Activated CD4-positive, alpha-beta T cell treated with anti-CD3 and anti-CD28 coated beads, Interleukin-2, amount 10 ng/mL, durations not matched to agents 7 days and 5 days (primary cell): ENCODE results near the gene STK38. TPM values are rescaled to one million over a fixed set of nuclear protein-coding genes. Genes with fewer than 3 reads are reported as not detected.

Experiments
- CTCF ChIA-PET: fragments of 350-600 bp; sonication (Branson Sonifier 250); formaldehyde crosslinking; loops from one replicate; lab custom pipeline; 2021; ENCODE audit warnings: antibody characterized with exemption; lab: Charles Lee
- POLR2A ChIA-PET: fragments of 350-600 bp; sonication (Branson Sonifier 250); formaldehyde crosslinking; loops from one replicate; lab custom pipeline; 2021; ENCODE audit warnings: antibody characterized with exemption; lab: Charles Lee
- DNase-seq: peaks from one replicate; pipeline ENCODE4 v3.0.0-alpha.2; 2020
- H3K27ac Mint-ChIP-seq: one replicate; pipeline ENCODE4 v1.8.0; 2021; ENCODE audit warnings: mild to moderate bottlenecking, moderate library complexity, mixed read lengths
- H3K27me3 Mint-ChIP-seq: one replicate; pipeline ENCODE4 v1.8.0; 2021; ENCODE audit warnings: mixed read lengths
- H3K36me3 Mint-ChIP-seq: one replicate; pipeline ENCODE4 v1.8.0; 2021; ENCODE audit warnings: low read depth, mixed read lengths
- H3K4me1 Mint-ChIP-seq: one replicate; pipeline ENCODE4 v1.8.0; 2021; ENCODE audit warnings: mixed read lengths
- H3K4me3 Mint-ChIP-seq: one replicate; pipeline ENCODE4 v1.8.0; 2021; ENCODE audit warnings: mild to moderate bottlenecking, moderate library complexity, mixed read lengths
- H3K9me3 Mint-ChIP-seq: one replicate; pipeline ENCODE4 v1.8.0; 2021; ENCODE audit warnings: mixed read lengths
- total RNA-seq, 2 experiments: library from RNA; stranded (reverse); gene quantifications; one replicate each; pipeline ENCODE4 v1.2.3, GENCODE V29; 2021

STK38 gene
- total RNA-seq, 2 experiments from 2014 or later = 99.1 to 114 TPM

DNA sequence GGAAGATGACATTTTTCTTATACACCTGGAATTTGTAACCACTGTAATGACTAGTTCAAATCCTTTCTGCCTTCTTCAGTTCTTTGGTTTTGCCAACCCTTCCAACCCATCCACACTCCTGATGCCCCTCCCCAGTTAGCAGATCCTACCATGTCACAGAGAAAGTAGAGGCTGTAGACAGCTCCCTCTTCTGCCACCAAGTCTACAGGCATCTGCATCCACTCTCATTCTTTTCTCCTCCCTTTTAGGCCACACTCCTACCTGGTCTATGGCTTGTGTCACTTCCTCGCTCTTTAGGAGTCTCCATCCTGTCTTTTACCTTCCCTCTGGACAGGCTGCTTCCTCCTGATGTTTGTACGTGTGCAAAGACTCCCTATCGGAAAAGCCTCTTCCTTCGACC, 13.5 kb upstream of the STK38 start:
- no peak for DNase-seq
- no peak overlapping the region for H3K27ac Mint-ChIP-seq
- H3K9me3 Mint-ChIP-seq = no peaks in the 10 kb centered on the region
- H3K4me1 Mint-ChIP-seq = no peaks in the 10 kb centered on the region
- POLR2A ChIA-PET = interaction anchor here (0.6 kb wide), 1 partner anchor 127 kb away, joined by 5 read pairs; no protein-coding TSS in a partner anchor
- H3K36me3 Mint-ChIP-seq = no peaks in the 10 kb centered on the region
- H3K4me3 Mint-ChIP-seq = no peak overlapping the region
- H3K27me3 Mint-ChIP-seq = peaks cover 10% of the 10 kb centered on the region
- CTCF ChIA-PET = no interaction called here

DNA sequence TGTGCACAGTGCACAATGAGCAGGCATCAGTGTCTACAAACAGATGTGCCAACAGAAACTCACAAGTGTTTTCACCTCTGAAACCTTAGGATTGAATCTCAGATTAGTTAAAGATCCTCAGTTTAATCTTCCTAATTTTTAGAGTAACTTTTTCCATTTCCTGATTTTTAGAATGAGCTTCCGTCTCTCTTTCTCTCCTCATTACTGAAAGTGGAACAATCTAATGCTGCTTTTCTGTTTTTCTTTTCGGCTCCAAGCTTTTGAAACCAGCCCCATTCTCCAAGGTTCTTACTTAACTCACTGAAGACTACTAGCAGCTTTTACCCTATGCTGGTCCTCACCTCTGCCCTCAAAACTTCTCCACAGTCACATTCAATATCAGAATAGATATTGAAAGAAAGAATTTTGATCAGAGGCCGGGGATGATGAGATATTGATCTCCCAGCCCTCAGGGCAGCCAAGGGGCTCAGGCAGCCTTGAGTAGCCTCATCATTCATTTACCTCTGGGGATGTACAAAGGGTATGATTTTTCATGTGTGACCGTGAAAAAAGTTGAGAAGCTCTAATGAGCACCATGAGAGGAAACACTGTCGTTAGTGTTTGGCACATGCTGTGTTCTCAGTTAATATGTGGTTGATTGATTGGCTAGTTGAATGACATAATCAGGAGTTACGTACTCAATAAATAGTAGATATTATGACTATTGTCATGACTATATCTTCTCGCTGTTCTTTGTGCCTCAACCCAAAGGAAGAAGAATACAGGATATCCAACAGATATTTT, 11.9 kb upstream of the STK38 start:
- CTCF ChIA-PET = no interaction called here
- Mint-ChIP-seq H3K4me1 (no peaks in the 10 kb centered on the region), H3K27me3 (peaks cover 10% of the 10 kb centered on the region), H3K36me3 (no peaks in the 10 kb centered on the region), H3K9me3 (no peaks in the 10 kb centered on the region), H3K27ac (no peak overlapping the region), H3K4me3 (no peak overlapping the region)
- DNase-seq = no peak
- POLR2A ChIA-PET = no interaction called here

- Mint-ChIP-seq H3K27ac (no peak overlapping the region), H3K4me1 (peaks cover 2% of the 10 kb centered on the region), H3K36me3 (peaks cover 2% of the 10 kb centered on the region), H3K27me3 (peaks cover 3% of the 10 kb centered on the region), H3K9me3 (no peaks in the 10 kb centered on the region), H3K4me3 (no peak overlapping the region)
- POLR2A ChIA-PET = no interaction called here
- CTCF ChIA-PET = interaction anchor here (0.7 kb wide), 1 partner anchor 39 kb away, joined by 3 read pairs; no protein-coding TSS in a partner anchor
- DNase-seq = no peak
Measured at GRCh38 chr6:36556281-36556680, 9.0 kb upstream of the STK38 start.

- peaks cover 2% of the 10 kb centered on the region for H3K4me1 Mint-ChIP-seq
- H3K36me3 Mint-ChIP-seq = peaks cover 2% of the 10 kb centered on the region
- CTCF ChIA-PET = no interaction called here
- DNase-seq = no peak
- H3K9me3 Mint-ChIP-seq = no peaks in the 10 kb centered on the region
- no peak overlapping the region for H3K4me3 Mint-ChIP-seq
- POLR2A ChIA-PET = no interaction called here
- H3K27ac Mint-ChIP-seq = no peak overlapping the region
- no peaks in the 10 kb centered on the region for H3K27me3 Mint-ChIP-seq
Measured at GRCh38 chr6:36555750-36556252, 8.5 kb upstream of the STK38 start.

- peaks cover 14% of the 10 kb centered on the region for H3K36me3 Mint-ChIP-seq
- no peak overlapping the region for H3K27ac Mint-ChIP-seq
- DNase-seq = no peak
- H3K4me3 Mint-ChIP-seq = no peak overlapping the region
- peaks cover 23% of the 10 kb centered on the region for H3K4me1 Mint-ChIP-seq
- ChIA-PET CTCF (interaction anchor here (1.0 kb wide), 1 partner anchor 17 kb away, joined by 3 read pairs; no protein-coding TSS in a partner anchor), POLR2A (interaction anchor here (0.6 kb wide), 1 partner anchor 97 kb away, joined by 8 read pairs; no protein-coding TSS in a partner anchor)
- H3K9me3 Mint-ChIP-seq = no peaks in the 10 kb centered on the region
- no peaks in the 10 kb centered on the region for H3K27me3 Mint-ChIP-seq
Measured at GRCh38 chr6:36550473-36551000, 3.3 kb upstream of the STK38 start.

- Mint-ChIP-seq H3K36me3 (peaks cover 23% of the 10 kb centered on the region), H3K9me3 (no peaks in the 10 kb centered on the region), H3K4me3 (no peak overlapping the region), H3K4me1 (peaks cover 36% of the 10 kb centered on the region), H3K27ac (peak overlapping the region; percentile 56), H3K27me3 (no peaks in the 10 kb centered on the region)
- no peak for DNase-seq
- POLR2A ChIA-PET = interaction anchor here (0.6 kb wide), 1 partner anchor 646 kb away, joined by 5 read pairs; no protein-coding TSS in a partner anchor
- CTCF ChIA-PET = interaction anchor here (0.9 to 1.3 kb wide), 3 partner anchors 27 to 130 kb away, joined by 3 read pairs; no protein-coding TSS in a partner anchor
Measured at GRCh38 chr6:36548401-36548743, 1.1 kb upstream of the STK38 start.

DNA sequence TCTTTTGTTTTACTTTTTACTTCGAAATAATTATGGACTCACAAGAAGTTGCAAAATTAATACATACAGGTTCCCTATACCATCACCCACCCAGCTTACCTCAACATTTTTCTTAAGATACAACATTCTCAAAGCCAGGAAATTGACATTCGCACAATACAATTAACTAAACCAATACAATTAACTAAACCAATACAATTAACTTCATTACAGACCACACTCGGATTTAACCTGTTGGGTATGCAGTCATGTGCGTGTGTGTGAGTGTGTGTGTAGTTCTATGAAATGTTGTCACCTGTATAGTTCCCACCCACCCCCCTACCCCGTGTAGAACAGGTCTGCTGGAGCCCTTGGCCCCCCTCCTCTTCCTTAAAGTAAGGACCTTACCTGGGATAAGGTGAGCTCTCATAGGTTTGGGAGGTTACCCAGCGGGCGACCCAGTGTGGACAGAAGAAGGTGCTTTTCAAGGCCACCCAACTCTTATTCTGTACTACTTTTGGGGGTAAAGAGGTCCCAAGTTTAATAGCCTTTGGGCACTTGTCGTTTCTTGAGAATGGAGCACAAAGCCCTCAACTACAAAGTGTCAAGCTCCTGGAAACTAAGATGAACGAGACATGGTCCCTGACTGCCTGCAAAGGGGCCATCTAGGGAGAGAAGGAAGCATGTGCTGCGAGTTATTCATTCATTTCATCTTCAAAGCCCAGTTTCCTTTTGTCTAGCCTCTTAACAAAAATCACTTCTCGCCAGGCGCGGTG, 544 bp upstream of the STK38 start:
- H3K27ac Mint-ChIP-seq = peak overlapping the region; percentile 94
- ChIA-PET CTCF (interaction anchor here (1.0 to 1.3 kb wide), 2 partner anchors 26 to 130 kb away, joined by 3 read pairs; no protein-coding TSS in a partner anchor), POLR2A (interaction anchor here (0.5 kb wide), 1 partner anchor 50 kb away, joined by 3 read pairs; no protein-coding TSS in a partner anchor)
- H3K4me1 Mint-ChIP-seq = peaks cover 39% of the 10 kb centered on the region
- H3K36me3 Mint-ChIP-seq = peaks cover 26% of the 10 kb centered on the region
- peak; percentile 10 for DNase-seq
- no peaks in the 10 kb centered on the region for H3K9me3 Mint-ChIP-seq
- H3K27me3 Mint-ChIP-seq = no peaks in the 10 kb centered on the region
- peak overlapping the region; percentile 97 for H3K4me3 Mint-ChIP-seq

GRCh38 chr6:36546308-36546919, 865 bp downstream of the STK38 start:
- ChIA-PET POLR2A (interaction anchor here (1.6 kb wide), 1 partner anchor 52 kb away, joined by 4 read pairs; no protein-coding TSS in a partner anchor), CTCF (interaction anchor here (0.6 kb wide), 2 partner anchors 113 to 1724 kb away, joined by 3 read pairs; no protein-coding TSS in a partner anchor)
- Mint-ChIP-seq H3K9me3 (no peaks in the 10 kb centered on the region), H3K4me3 (peak overlapping the region; percentile 97), H3K36me3 (peaks cover 34% of the 10 kb centered on the region), H3K27ac (peak overlapping the region; percentile 94), H3K4me1 (peaks cover 46% of the 10 kb centered on the region), H3K27me3 (no peaks in the 10 kb centered on the region)
- peak; percentile 23 for DNase-seq

GRCh38 chr6:36545767-36546307, 1.4 kb downstream of the STK38 start:
- H3K36me3 Mint-ChIP-seq = peaks cover 40% of the 10 kb centered on the region
- no peaks in the 10 kb centered on the region for H3K27me3 Mint-ChIP-seq
- no peaks in the 10 kb centered on the region for H3K9me3 Mint-ChIP-seq
- peaks cover 51% of the 10 kb centered on the region for H3K4me1 Mint-ChIP-seq
- H3K4me3 Mint-ChIP-seq = peak overlapping the region; percentile 97
- H3K27ac Mint-ChIP-seq = peak overlapping the region; percentile 94
- ChIA-PET CTCF (interaction anchor here (0.6 kb wide), 2 partner anchors 113 to 1723 kb away, joined by 3 read pairs; no protein-coding TSS in a partner anchor), POLR2A (interaction anchor here (0.6 to 1.6 kb wide), 3 partner anchors 50 to 1674 kb away, joined by 3 to 4 read pairs (median 3); no protein-coding TSS in a partner anchor)
- DNase-seq = no peak

DNA sequence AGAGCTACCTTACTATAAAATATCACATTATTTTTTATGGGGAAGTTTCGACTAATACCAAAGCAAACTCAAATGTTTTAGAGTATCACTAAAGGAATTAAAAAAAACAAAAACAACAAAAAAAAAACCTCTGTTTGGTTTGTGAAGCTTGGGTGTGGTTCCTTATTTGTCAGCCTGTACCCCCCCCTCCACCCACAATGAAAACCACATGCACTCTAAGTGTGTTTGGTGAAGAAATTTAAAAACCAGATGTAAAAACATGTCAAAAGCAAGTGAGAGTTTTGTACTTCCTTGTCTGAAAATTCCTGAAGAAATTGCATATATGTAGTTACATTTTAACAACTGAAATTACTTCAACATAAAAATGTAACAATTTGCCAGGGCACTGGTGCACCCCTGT, 3.1 kb downstream of the STK38 start:
- H3K27me3 Mint-ChIP-seq = no peaks in the 10 kb centered on the region

DNA sequence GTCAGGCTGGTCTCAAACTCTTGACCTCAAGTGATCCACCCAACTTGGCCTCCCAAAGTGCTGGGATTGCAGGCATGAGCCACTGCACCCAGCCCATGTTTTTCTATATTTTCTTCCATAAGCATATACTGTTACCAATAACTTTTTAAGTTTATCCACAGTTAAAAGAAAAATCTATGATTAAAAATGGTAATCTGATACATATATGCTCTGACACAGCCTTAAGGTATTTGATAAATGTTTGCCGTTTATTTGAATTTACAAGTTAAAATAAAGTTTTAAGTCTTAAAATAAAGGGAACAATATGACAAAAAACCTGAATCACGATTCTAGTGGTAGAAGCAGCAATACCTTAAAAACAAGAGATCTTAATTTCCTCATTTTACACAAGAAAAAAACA, 5.2 kb downstream of the STK38 start:
- H3K4me3 Mint-ChIP-seq = peak overlapping the region; percentile 62
- ChIA-PET CTCF (interaction anchor here (0.6 kb wide), 1 partner anchor 58 kb away, joined by 4 read pairs; no protein-coding TSS in a partner anchor), POLR2A (no interaction called here)
- peaks cover 48% of the 10 kb centered on the region for H3K4me1 Mint-ChIP-seq
- peak overlapping the region; percentile 84 for H3K27ac Mint-ChIP-seq
- no peaks in the 10 kb centered on the region for H3K27me3 Mint-ChIP-seq
- no peaks in the 10 kb centered on the region for H3K9me3 Mint-ChIP-seq
- H3K36me3 Mint-ChIP-seq = peaks cover 68% of the 10 kb centered on the region
- no peak for DNase-seq

More for the DNA sequence above, 3.1 kb downstream of the STK38 start:
- ChIA-PET POLR2A (no interaction called here), CTCF (interaction anchor here (0.8 to 1.4 kb wide), 5 partner anchors 10 to 59 kb away, joined by 3 to 5 read pairs (median 4); no protein-coding TSS in a partner anchor)
- peak overlapping the region; percentile 95 for H3K27ac Mint-ChIP-seq
- no peaks in the 10 kb centered on the region for H3K9me3 Mint-ChIP-seq
- H3K4me1 Mint-ChIP-seq = peaks cover 62% of the 10 kb centered on the region
- DNase-seq = peak; percentile 83
- peak overlapping the region; percentile 97 for H3K4me3 Mint-ChIP-seq
- H3K36me3 Mint-ChIP-seq = peaks cover 54% of the 10 kb centered on the region
